HG03066 (cell line): ENCODE results near the gene CDC23.
"Not testable (repeated sequence)": the region's sequence is repeated elsewhere in the genome, so short reads cannot be mapped to it uniquely, and the experiment has no call there.

ENCODE experiments used
- ATAC-seq: cut with Tn5 transposase; IDR thresholded peaks from one replicate; pipeline ENCODE4 v1.9.1; 2021; ENCODE audit warnings: low read depth; ENCODE audit not compliant: unreplicated experiment

CDC23 gene

GRCh38 chr5:138216799-138217198 is 3.7 kb upstream of the CDC23 start:
- no peak for ATAC-seq

GRCh38 chr5:138212828-138213160 is 329 bp downstream of the CDC23 start:
- ATAC-seq, result peak; percentile 10

- no peak for ATAC-seq
Observed at GRCh38 chr5:138210985-138211384, 2.1 kb downstream of the CDC23 start.

GRCh38 chr5:138193859-138194258 is 19.3 kb downstream of the CDC23 start:
- not testable (repeated sequence) for ATAC-seq

- no peak for ATAC-seq
Observed at GRCh38 chr5:138192826-138193225, 20.3 kb downstream of the CDC23 start.

GRCh38 chr5:138188626-138189025 is 24.5 kb downstream of the CDC23 start:
- no peak for ATAC-seq

- no peak for ATAC-seq
Observed at GRCh38 chr5:138186002-138186447, 27.1 kb downstream of the CDC23 start.

GRCh38 chr5:138182808-138183207 is 30.3 kb downstream of the CDC23 start:
- no peak for ATAC-seq

- ATAC-seq, result no peak
Observed at GRCh38 chr5:138180841-138181240, 32.3 kb downstream of the CDC23 start.

GRCh38 chr5:138180183-138180782 is 32.8 kb downstream of the CDC23 start:
- no peak for ATAC-seq

- peak; percentile 4 for ATAC-seq
Observed at GRCh38 chr5:138179277-138179857, 33.8 kb downstream of the CDC23 start.

GRCh38 chr5:138178516-138179276 is 34.4 kb downstream of the CDC23 start, which contains the start of the genes BRD8 and KIF20A:
TSS of gene BRD8 (minus strand) at chr5:138178630. CDS start at chr5:138178614, 16 bp downstream.
TSS of gene KIF20A (plus strand) at chr5:138179112. CDS start at chr5:138179681, 569 bp downstream.
- peak; percentile 79 for ATAC-seq

GRCh38 chr5:138177941-138178515 is 35.1 kb downstream of the CDC23 start:
- no peak for ATAC-seq

GRCh38 chr5:138170299-138170698 is 42.8 kb downstream of the CDC23 start:
- ATAC-seq, result no peak

GRCh38 chr5:138169124-138169523 is 44.0 kb downstream of the CDC23 start:
- no peak for ATAC-seq

GRCh38 chr5:138163721-138164120 is 49.4 kb downstream of the CDC23 start:
- no peak for ATAC-seq

- no peak for ATAC-seq
Observed at GRCh38 chr5:138160706-138161105, 52.4 kb downstream of the CDC23 start.

- ATAC-seq, result no peak
Observed at GRCh38 chr5:138159666-138160065, 53.5 kb downstream of the CDC23 start.

- no peak for ATAC-seq
Observed at GRCh38 chr5:138157626-138158025, 55.5 kb downstream of the CDC23 start.

- ATAC-seq, result not testable (repeated sequence)
Observed at GRCh38 chr5:138155977-138156376, 57.1 kb downstream of the CDC23 start.

- no peak for ATAC-seq
Observed at GRCh38 chr5:138149530-138149929, 63.6 kb downstream of the CDC23 start.
